H1 (cell line): Measurements from ENCODE around the gene PIWIL1. TPM values are rescaled to one million over a fixed set of nuclear protein-coding genes. Genes with fewer than 3 reads are reported as not detected.

Experiments
- CEBPB ChIP-seq: IDR thresholded peaks from 2 replicates; pipeline ENCODE4 v1.6.1; 2012; ENCODE audit warnings: low read depth, low read length
- CREB1 ChIP-seq: IDR thresholded peaks from 2 replicates; pipeline ENCODE4 v1.6.1; 2012; ENCODE audit warnings: inconsistent platforms
- EGR1 ChIP-seq: IDR thresholded peaks from 2 replicates; pipeline ENCODE4 v1.6.1; 2011; ENCODE audit warnings: low read depth, low read length, borderline replicate concordance
- GTF2F1 ChIP-seq: IDR thresholded peaks from 2 replicates; pipeline ENCODE4 v1.6.1; 2012; ENCODE audit warnings: low read depth, low read length, improper control_type of control experiment, borderline replicate concordance
- HDAC6 ChIP-seq: IDR thresholded peaks from one replicate; pipeline ENCODE4 v1.7.1; 2012; ENCODE audit warnings: low read depth, mild to moderate bottlenecking, inconsistent platforms, low read length, moderate library complexity
- POLR2AphosphoS5 ChIP-seq: IDR thresholded peaks from 2 replicates; pipeline ENCODE4 v1.6.1; 2011; ENCODE audit warnings: low read depth, low read length
- RBBP5 ChIP-seq: IDR thresholded peaks from 2 replicates; pipeline ENCODE4 v1.7.1; 2012; ENCODE audit warnings: low read depth, mild to moderate bottlenecking, inconsistent platforms, low read length, moderate library complexity, borderline replicate concordance
- TEAD4 ChIP-seq: IDR thresholded peaks from 2 replicates; pipeline ENCODE4 v1.6.1; 2012; ENCODE audit warnings: low read depth, low read length, inconsistent platforms, mixed read lengths
- polyA plus RNA-seq, 7 experiments: library from polyadenylated mRNA; depleted of rRNA in 3 of 7; stranded (reverse) in 5 of 7; unstranded in 2 of 7; fragments of >200 nt in 5 of 7; fragments of 200-250 nt in 2 of 7; gene quantifications; 1 replicate in 5 of 7; 2 replicates in 1 of 7; 4 replicates in 1 of 7; pipeline versions ENCODE4 v1.2.1 to v1.2.3, GENCODE V29; 2011 to 2013; ENCODE audit warnings: missing spikeins in 2 of 7, mixed read lengths in 2 of 7
- total RNA-seq: library from RNA; stranded (reverse); fragmentation: NEBNext Ultra II Directional; extraction: Animal tissue kit (Norgen Biotek cat#: 25700); gene quantifications from 2 replicates; pipeline ENCODE4 v1.2.1, GENCODE V29; 2021

PIWIL1 gene
- total and polyA plus RNA-seq, 2 of the 8 experiments (the other 6 are each of a cell fraction or from before 2014, with no cell fraction given), result not detected

- TF ChIP-seq RBBP5 (no peak), CREB1 (no peak), GTF2F1 (no peak), EGR1 (no peak), TEAD4 (no peak), CEBPB (no peak), POLR2AphosphoS5 (no peak), HDAC6 (no peak)
Observed at GRCh38 chr12:130421896-130422295, 84.2 kb downstream of the PIWIL1 start (continued).

Other genes starting within 250 kb of the PIWIL1 start
- gene FZD10, start 175.4 kb upstream of the PIWIL1 start, total RNA-seq, result 0.36 and 0.60 TPM in 2 replicates
- 0.11 and 0.36 TPM in 2 replicates for gene FZD10, start 175.4 kb upstream of the PIWIL1 start, polyA plus RNA-seq (2011; rRNA removed)